ENCODE measurements around the gene MET. TPM values are rescaled to one million over a fixed set of nuclear protein-coding genes. Genes with fewer than 3 reads are reported as not detected.

MET gene
- total and polyA plus RNA-seq, 2 donors (not counting 3 experiments of a cell fraction or from before 2014, with no cell fraction given): 21.1 to 44.5 TPM

GRCh38 chr7:116736927-116737715, 65.1 kb downstream of the MET start:
- peaks cover 0 to 2% of the 10 kb centered on the region in 2 experiments for H3K36me3 ChIP-seq (ENCODE audit: control insufficient read depth in 2 of 2, extremely low read depth in 1 of 2, insufficient read depth in 2 of 2, low read length in 2 of 2)
- intact Hi-C loops (cut with micrococcal nuclease): loop anchor here (1.0 to 2.0 kb wide), 5 partner anchors 21 to 144 kb away; no protein-coding TSS in a partner anchor
- CTCF ChIA-PET: interaction anchor here (0.8 to 3.3 kb wide), 16 partner anchors 10 to 148 kb away, joined by 3 to 23 read pairs (median 6); partner anchors contain the start of gene MET

More at GRCh38 chr7:116736927-116737715, 65.1 kb downstream of the MET start:
- DNase-seq (ENCODE audit: low read depth, low spot score) (peak; percentile 90), FAIRE-seq (peak; percentile 88)
- dilution Hi-C loops (cut with MboI; ENCODE audit: extremely low pct_ligation_motif_present, low sequenced_read_pairs): no loop called here
- TF ChIP-seq MYC (IDR thresholded peaks at IDR 0.05; ENCODE audit: low read depth, low read length) (no peak), POLR2AphosphoS5 (IDR thresholded peaks at IDR 0.05; ENCODE audit: insufficient read depth, low read depth, low read length) (no peak), JUN (IDR thresholded peaks at IDR 0.05; ENCODE audit: borderline replicate concordance, insufficient read depth, insufficient read length, low read depth) (peak; percentile 69), EZH2 (IDR thresholded peaks at IDR 0.05; ENCODE audit: borderline replicate concordance, low read depth, low read length, severe bottlenecking) (no peak), POLR2A (IDR thresholded peaks at IDR 0.05; ENCODE audit: low read depth, low read length) (no peak), CTCF (IDR thresholded peaks at IDR 0.05; ENCODE audit: extremely low read depth in 1 of 2, insufficient read depth in 1 of 2, low read depth in 1 of 2, low read length in 2 of 2) (no peak), FOS (IDR thresholded peaks at IDR 0.05; ENCODE audit: borderline replicate concordance, insufficient read depth, low read length) (peak; percentile 77), GATA2 (IDR thresholded peaks at IDR 0.05; ENCODE audit: insufficient read depth, insufficient read length, low read depth, low read length) (peak; percentile 77), MAX (IDR thresholded peaks at IDR 0.05; ENCODE audit: insufficient read depth, insufficient read length) (no peak)
- Histone ChIP-seq H3K9me3 (replicated peaks; ENCODE audit: control insufficient read depth, insufficient read depth, low read length) (no peaks in the 10 kb centered on the region), H2AFZ (ENCODE audit: low read depth, low read length) (no peak overlapping the region), H3K9ac (replicated peaks; ENCODE audit: extremely low read depth, insufficient read depth, low read length) (no peak overlapping the region), H3K79me2 (ENCODE audit: control insufficient read depth, insufficient read depth, low read length) (no peaks in the 10 kb centered on the region), H3K4me2 (ENCODE audit: insufficient read depth, low read length) (peak overlapping the region; percentile 86), H3K4me1 (ENCODE audit: control insufficient read depth, extremely low read depth, insufficient read depth, low read length) (peaks cover 40% of the 10 kb centered on the region), H3K27me3 (ENCODE audit: control insufficient read depth in 2 of 2, insufficient read depth in 2 of 2, low read length in 2 of 2) (no peaks in the 10 kb centered on the region), H3K9me1 (replicated peaks; ENCODE audit: control insufficient read depth, extremely low read depth, insufficient read depth, low read length) (no peaks in the 10 kb centered on the region), H4K20me1 (replicated peaks; ENCODE audit: control insufficient read depth, extremely low read depth, insufficient read depth, low read length) (no peaks in the 10 kb centered on the region), H3K4me3 (replicated peaks in 1 of 3; ENCODE audit: insufficient read depth in 1 of 3, low read depth in 1 of 3, low read length in 3 of 3) (peak overlapping the region in 1 of 3 experiments; percentile 19), H3K27ac (ENCODE audit: insufficient read depth, low read depth, low read length) (peak overlapping the region; percentile 58)
- no TSS peak for BruUV-seq (replicated peaks)
- POLR2A ChIA-PET: interaction anchor here (0.8 to 1.1 kb wide), 4 partner anchors 9 to 122 kb away, joined by 3 to 5 read pairs (median 4); no protein-coding TSS in a partner anchor

Data from endothelial cell of umbilical vein (primary cell).